ENCODE results near the gene NKAIN1. TPM values are rescaled to one million over a fixed set of nuclear protein-coding genes. Genes with fewer than 3 reads are reported as not detected.

Gene NKAIN1
- polyA plus RNA-seq, 1 donor from 2014 or later, result 33.4 TPM

DNA sequence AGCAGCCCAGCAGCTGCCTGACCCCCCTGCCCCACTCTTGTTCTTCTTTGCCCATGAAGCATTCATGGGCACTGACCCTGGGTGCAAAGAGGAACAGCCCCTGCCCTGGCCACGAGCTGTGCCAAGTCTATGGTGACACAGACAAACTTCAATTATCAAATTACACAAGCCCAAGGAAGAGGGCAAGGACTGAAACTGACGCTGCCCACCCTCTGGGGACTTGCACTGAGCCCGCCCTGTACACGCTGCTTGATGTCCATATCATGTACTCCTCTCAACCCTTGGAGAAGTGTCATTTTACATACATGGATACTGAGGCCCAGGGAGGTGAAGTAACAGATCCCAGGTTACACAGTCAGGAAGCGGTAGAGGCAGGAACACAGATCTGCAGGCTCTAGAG is 32.1 kb downstream of the NKAIN1 start:
- no peaks in the 10 kb centered on the region for H3F3A ChIP-seq (ENCODE audit: insufficient read depth, low read length, poor library complexity, severe bottlenecking)
- H4K20me1 ChIP-seq (ENCODE audit: insufficient read depth), result no peaks in the 10 kb centered on the region
- H3K36me3 ChIP-seq (ENCODE audit: insufficient read depth, low read length), result no peaks in the 10 kb centered on the region
- no peaks in the 10 kb centered on the region for H3K9me2 ChIP-seq (ENCODE audit: insufficient read depth, low read length)
- no peak overlapping the region for H2AFZ ChIP-seq (ENCODE audit: low read depth, low read length)
- no peak overlapping the region for H3K4me3 ChIP-seq (ENCODE audit: low read length)
- H3K27ac ChIP-seq (ENCODE audit: low read length), result no peak overlapping the region
- no peaks in the 10 kb centered on the region for H3K79me2 ChIP-seq (replicated peaks; ENCODE audit: insufficient read depth, low read length)
- TF ChIP-seq, protein P1, sequence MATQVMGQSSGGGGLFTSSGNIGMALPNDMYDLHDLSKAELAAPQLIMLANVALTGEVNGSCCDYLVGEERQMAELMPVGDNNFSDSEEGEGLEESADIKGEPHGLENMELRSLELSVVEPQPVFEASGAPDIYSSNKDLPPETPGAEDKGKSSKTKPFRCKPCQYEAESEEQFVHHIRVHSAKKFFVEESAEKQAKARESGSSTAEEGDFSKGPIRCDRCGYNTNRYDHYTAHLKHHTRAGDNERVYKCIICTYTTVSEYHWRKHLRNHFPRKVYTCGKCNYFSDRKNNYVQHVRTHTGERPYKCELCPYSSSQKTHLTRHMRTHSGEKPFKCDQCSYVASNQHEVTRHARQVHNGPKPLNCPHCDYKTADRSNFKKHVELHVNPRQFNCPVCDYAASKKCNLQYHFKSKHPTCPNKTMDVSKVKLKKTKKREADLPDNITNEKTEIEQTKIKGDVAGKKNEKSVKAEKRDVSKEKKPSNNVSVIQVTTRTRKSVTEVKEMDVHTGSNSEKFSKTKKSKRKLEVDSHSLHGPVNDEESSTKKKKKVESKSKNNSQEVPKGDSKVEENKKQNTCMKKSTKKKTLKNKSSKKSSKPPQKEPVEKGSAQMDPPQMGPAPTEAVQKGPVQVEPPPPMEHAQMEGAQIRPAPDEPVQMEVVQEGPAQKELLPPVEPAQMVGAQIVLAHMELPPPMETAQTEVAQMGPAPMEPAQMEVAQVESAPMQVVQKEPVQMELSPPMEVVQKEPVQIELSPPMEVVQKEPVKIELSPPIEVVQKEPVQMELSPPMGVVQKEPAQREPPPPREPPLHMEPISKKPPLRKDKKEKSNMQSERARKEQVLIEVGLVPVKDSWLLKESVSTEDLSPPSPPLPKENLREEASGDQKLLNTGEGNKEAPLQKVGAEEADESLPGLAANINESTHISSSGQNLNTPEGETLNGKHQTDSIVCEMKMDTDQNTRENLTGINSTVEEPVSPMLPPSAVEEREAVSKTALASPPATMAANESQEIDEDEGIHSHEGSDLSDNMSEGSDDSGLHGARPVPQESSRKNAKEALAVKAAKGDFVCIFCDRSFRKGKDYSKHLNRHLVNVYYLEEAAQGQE (IDR thresholded peaks at IDR 0.05; ENCODE audit: borderline replicate concordance), result no peak
- no peak for TF ChIP-seq SMC3 (conservative IDR thresholded peaks at IDR 0.05; ENCODE audit: poor library complexity)
- TF ChIP-seq, protein P2, sequence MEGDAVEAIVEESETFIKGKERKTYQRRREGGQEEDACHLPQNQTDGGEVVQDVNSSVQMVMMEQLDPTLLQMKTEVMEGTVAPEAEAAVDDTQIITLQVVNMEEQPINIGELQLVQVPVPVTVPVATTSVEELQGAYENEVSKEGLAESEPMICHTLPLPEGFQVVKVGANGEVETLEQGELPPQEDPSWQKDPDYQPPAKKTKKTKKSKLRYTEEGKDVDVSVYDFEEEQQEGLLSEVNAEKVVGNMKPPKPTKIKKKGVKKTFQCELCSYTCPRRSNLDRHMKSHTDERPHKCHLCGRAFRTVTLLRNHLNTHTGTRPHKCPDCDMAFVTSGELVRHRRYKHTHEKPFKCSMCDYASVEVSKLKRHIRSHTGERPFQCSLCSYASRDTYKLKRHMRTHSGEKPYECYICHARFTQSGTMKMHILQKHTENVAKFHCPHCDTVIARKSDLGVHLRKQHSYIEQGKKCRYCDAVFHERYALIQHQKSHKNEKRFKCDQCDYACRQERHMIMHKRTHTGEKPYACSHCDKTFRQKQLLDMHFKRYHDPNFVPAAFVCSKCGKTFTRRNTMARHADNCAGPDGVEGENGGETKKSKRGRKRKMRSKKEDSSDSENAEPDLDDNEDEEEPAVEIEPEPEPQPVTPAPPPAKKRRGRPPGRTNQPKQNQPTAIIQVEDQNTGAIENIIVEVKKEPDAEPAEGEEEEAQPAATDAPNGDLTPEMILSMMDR (IDR thresholded peaks at IDR 0.05; ENCODE audit: poor library complexity, severe bottlenecking), result no peak
- TF ChIP-seq RAD21 (conservative IDR thresholded peaks at IDR 0.05), result no peak
- no peak for TF ChIP-seq POLR2AphosphoS5 (IDR thresholded peaks at IDR 0.05)
- TF ChIP-seq EZH2 (IDR thresholded peaks at IDR 0.05; ENCODE audit: borderline replicate concordance, insufficient read depth, low read length, poor library complexity, severe bottlenecking), result no peak
- H3K9me3 ChIP-seq (ENCODE audit: low read length), result no peaks in the 10 kb centered on the region
- no peak overlapping the region for H3K4me2 ChIP-seq (ENCODE audit: low read length)
- H3K9ac ChIP-seq (ENCODE audit: low read length), result no peak overlapping the region
- no peaks in the 10 kb centered on the region for H3K27me3 ChIP-seq (ENCODE audit: insufficient read depth, low read depth, low read length)

DNA sequence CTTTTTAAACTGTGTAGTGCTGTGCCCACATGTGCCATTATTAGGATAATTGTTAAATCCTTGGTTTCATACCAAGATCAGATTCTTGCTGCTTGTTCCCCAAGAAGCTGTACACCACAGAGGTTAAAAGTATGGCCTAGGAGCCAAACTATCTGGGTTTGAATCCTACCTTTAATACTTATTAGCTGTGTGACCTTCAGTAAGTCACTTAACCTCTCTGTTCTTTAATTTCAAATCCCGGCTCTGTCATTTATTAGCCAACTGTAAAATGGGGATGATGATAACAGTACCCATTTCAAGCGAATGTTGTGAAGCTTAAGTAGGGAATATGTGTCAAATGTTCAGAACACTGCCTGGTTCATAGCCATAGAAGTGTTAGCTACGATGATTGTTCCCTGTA is 32.6 kb downstream of the NKAIN1 start:
- no peak for TF ChIP-seq RAD21 (conservative IDR thresholded peaks at IDR 0.05)
- TF ChIP-seq TAF1 (IDR thresholded peaks at IDR 0.05; ENCODE audit: low read depth), result no peak
- TF ChIP-seq EP300 (conservative IDR thresholded peaks at IDR 0.05; ENCODE audit: poor library complexity, severe bottlenecking), result no peak
- TF ChIP-seq EZH2 (IDR thresholded peaks at IDR 0.05; ENCODE audit: borderline replicate concordance, insufficient read depth, low read length, poor library complexity, severe bottlenecking), result no peak
- TF ChIP-seq, protein P1 (IDR thresholded peaks at IDR 0.05; ENCODE audit: borderline replicate concordance), result no peak
- no peak for TF ChIP-seq SMC3 (conservative IDR thresholded peaks at IDR 0.05; ENCODE audit: poor library complexity)
- no peak for TF ChIP-seq MXI1 (conservative IDR thresholded peaks at IDR 0.05; ENCODE audit: poor library complexity, severe bottlenecking)
- TF ChIP-seq, protein P2 (IDR thresholded peaks at IDR 0.05; ENCODE audit: poor library complexity, severe bottlenecking), result no peak
- no peak overlapping the region for H3K9ac ChIP-seq (ENCODE audit: low read length)
- H4K20me1 ChIP-seq (ENCODE audit: insufficient read depth), result no peaks in the 10 kb centered on the region

More for the DNA sequence above, 32.6 kb downstream of the NKAIN1 start:
- no peak overlapping the region for H3K4me3 ChIP-seq (ENCODE audit: low read length)
- no peaks in the 10 kb centered on the region for H3K79me2 ChIP-seq (replicated peaks; ENCODE audit: insufficient read depth, low read length)
- H3K27ac ChIP-seq (ENCODE audit: low read length), result no peak overlapping the region
- H3K36me3 ChIP-seq (ENCODE audit: insufficient read depth, low read length), result no peaks in the 10 kb centered on the region
- no peak overlapping the region for H2AFZ ChIP-seq (ENCODE audit: low read depth, low read length)
- no peaks in the 10 kb centered on the region for H3F3A ChIP-seq (ENCODE audit: insufficient read depth, low read length, poor library complexity, severe bottlenecking)
- H3K27me3 ChIP-seq (ENCODE audit: insufficient read depth, low read depth, low read length), result no peaks in the 10 kb centered on the region
- no peak overlapping the region for H3K4me2 ChIP-seq (ENCODE audit: low read length)
- H3K9me2 ChIP-seq (ENCODE audit: insufficient read depth, low read length), result no peaks in the 10 kb centered on the region
- no peaks in the 10 kb centered on the region for H3K9me3 ChIP-seq (ENCODE audit: low read length)

Data from neural cell (in vitro differentiated cells).